Activated effector memory CD4-positive, alpha-beta T cell treated with anti-CD3 and anti-CD28 coated beads, Interleukin-2, amount 50 U/mL, for 16 hours (primary cell): Measurements from ENCODE around the gene TNFRSF13B.
"Not testable (repeated sequence)": the region's sequence is repeated elsewhere in the genome, so short reads cannot be mapped to it uniquely, and the experiment has no call there.

ENCODE experiments used
- DNase-seq: peaks from one replicate; pipeline ENCODE4 v3.0.0-alpha.2; 2020

TNFRSF13B gene

DNA sequence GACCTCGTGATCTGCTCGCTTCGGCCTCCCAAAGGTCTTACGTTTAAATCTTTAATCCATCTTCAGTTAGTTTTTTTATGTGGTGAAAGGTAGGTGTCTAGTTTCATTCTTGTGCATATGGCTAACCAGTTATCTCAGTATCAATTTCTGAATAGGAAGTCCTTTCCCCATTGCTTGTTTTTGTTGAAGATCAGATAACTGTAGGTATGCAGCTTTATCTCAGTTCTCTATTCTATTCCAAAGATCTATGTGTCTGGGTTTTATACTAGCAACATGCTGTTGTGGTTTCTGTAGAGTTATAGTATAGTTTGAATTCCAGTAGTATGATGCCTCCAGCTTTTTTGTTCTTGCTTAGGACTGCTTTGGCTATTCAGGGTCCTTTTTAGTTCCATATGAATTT, 65.2 kb downstream of the TNFRSF13B start:
- DNase-seq, result no peak

DNA sequence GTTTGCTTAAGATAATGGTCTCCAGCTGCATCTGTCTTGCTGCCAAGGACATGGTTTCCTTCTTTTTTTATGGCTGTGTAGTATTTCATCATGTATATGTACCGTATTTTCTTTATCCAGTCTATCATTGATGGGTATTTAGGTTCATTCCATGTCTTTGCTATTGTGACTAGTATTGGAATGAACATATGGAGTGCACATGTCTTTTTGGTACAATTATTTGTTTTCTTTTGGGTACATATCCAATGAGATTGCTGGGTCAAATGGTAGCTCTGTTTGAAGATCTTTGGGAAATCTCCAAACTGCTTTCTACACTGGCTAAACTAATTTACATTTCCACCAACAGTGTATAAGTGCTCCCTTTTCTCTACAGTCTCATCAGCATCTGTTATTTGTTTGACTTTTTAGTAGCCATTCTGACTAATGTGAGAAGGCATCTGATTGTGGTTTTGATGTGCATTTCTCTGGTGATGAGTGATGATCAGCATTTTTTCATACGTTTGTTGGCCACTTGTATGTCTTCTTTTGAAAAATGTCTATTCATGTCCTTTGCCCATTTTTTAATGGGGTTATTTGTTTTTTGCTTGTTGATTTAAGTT, 66.2 kb downstream of the TNFRSF13B start:
- no peak for DNase-seq

DNA sequence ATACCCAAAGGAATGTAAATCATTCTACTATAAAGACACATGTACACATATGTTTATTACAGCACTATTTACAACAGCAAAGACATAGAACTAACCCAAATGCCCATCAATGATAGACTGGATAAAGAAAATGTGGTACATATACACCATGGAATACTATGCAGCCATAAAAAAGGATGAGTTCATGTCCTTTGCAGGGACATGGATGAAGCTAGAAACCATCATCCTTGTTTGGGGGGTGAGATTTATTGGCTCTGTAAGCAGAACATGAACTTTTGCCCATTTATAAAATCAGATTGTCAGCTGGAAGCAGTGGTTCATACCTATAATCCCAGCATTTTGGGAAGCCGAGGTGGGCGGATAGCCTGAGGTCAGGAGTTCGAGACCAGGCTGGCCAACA, 68.8 kb downstream of the TNFRSF13B start:
- not testable (repeated sequence) for DNase-seq

DNA sequence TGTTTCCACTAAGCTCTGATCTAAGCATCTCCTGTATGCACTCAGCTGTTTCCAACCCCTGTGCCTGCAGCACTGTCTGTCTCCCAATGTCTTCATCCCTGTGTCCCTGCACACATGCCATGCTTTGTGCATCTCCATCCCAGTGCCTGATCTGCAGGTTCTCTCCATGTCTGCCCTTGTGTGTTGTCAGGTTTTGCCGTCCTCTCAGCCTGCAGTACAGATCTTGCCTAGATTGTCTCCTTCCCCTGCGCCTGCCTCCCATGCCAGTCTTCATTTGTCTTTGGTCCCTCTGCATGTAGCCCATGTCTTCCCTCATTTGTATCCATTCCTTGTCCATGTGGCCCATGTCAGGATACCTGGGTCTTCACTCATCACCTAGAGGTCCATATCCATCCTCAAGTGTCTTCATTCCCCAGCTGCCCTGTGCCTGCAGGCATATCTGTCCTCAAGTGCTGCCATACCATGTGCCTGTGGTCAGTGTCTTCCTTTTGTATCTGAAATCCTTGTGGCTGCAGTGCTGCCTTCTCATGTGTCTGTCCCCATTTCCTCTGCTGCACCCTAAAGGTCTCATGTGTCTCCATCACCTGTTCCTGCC, 71.5 kb downstream of the TNFRSF13B start:
- no peak for DNase-seq

DNA sequence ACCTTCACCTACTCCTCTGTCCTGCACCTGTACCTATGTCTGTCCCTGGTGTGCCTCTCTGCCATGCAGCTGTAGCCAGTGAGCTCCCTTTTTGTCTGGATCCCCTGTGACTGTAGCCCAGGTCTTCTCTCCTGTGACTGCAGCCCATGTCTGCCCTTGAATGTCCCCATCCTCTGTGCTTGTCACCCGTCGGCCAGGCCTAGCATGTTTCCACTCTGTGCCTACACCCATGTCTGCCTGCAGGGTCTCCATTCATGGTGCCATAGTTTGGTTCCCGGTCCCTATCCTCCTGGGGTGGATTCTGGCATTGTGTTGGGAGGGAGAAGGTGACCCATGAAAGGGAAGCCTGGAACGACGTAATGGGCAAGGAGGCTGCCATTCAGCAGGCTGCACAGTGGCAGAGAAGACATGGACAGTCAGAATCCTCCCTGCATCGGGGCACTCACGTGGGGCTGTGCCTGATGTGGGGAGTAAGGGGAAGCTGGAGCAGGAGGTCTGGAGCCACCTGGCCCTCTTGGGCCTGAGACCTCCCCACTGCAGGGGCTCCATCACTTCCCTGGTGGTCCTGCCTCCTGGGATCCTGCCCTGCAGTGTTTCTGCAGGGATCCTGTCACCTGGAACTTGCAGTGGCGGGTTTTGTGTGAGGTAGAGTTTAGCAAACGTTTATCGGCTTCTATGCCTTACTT, 74.6 kb downstream of the TNFRSF13B start:
- not testable (repeated sequence) for DNase-seq

DNA sequence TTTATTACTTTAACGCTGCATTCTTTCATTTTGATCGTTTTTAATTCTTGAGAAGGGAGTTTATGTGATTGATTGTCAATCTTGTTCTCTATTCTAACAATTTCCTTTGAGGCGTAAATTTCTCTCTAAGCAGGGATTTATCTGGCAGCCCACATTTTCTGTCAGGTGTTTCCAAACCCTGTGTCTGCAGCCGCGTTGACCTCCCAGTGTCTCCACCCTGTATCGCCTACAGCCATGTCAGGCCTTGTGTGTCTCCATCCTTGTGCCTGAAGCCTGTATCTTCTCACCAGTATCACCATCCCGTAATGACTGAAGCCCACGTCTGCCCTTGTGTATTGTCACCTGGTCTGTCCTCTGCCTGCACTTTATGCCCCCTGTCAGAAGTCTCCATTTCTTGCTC, 75.7 kb downstream of the TNFRSF13B start:
- peak; percentile 31 for DNase-seq

DNA sequence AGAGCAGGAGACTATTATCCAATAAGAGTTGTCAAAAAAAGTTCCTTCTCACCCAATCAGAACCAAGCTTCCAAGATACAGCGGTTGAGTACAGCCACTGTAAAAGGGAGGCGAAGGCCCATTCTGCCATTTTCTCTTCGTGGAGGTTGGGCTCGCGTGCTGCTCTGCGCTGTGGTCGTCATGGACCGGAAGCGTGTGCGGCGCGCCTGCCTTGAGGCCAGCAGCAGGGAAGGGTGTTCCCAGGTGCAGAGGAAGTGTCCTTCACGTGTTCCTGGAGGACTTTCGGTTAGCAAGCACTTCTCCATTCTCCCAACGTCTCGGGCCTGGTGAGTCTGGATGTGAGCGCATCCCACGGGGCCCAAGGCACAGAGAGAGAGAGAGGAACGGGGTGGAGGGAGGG, 78.4 kb downstream of the TNFRSF13B start:
- DNase-seq, result peak; percentile 19

DNA sequence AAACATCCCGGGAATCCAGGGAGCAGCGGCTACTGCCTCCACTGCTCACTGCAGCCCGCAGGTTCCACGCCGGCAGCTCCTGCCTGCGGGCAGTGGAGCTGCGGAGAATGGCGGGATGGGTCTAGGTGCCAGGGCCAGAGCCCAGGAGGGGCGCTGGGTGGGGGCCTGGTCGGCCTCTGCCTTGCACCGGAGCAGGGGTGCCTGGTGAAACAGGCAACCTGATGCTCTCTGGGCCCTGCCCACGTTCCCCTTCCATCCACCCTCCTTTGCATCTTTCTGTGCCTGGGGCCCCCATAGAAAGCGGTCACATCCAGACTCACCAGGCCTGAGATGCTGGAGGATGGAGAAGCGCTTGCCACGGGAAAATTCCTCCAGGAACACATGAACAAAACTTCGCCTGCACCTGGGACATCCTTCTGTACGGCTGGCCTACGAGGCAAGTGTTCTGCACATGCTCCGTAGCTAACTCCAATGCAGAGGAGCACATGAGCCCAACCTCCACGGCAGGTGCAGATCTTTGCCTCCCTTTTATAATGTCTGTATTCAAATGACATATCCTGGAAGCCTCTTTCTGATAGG, 79.0 kb downstream of the TNFRSF13B start:
- DNase-seq, result not testable (repeated sequence)

DNA sequence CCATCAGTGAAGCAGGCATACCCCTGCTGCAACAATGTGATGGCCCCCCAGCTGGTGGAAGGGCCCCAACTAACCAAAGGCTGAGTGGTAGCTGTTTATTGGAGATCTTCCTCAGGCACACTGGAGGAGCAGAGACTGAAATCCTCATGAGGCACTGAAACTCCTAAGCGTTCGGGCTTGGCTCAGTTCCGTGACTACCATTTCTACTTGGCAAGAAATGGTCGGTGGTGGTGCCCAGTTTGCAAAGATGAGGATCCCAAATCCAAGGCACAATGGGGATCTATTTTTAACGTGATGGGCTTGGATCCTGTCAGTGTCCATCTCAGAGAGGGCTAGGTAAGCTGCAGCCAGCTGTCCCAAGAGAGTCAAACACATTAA, 82.8 kb downstream of the TNFRSF13B start:
- no peak for DNase-seq
